GM19023 (cell line): ENCODE data around the gene CTNNA3.

ENCODE experiments used
- ATAC-seq: cut with Tn5 transposase; IDR thresholded peaks from one replicate; pipeline ENCODE4 v1.9.1; 2021; ENCODE audit warnings: mild to moderate bottlenecking, moderate library complexity; ENCODE audit not compliant: unreplicated experiment

The CTNNA3 gene

GRCh38 chr10:67046507-67046906 is 649.5 kb downstream of the CTNNA3 start:
- no peak for ATAC-seq

- ATAC-seq = no peak
Observed at GRCh38 chr10:67045404-67045803, 650.6 kb downstream of the CTNNA3 start.

GRCh38 chr10:67043041-67043440 is 653.0 kb downstream of the CTNNA3 start:
- no peak for ATAC-seq

- ATAC-seq = no peak
Observed at GRCh38 chr10:67036808-67037207, 659.2 kb downstream of the CTNNA3 start.

GRCh38 chr10:67033878-67034277 is 662.1 kb downstream of the CTNNA3 start:
- ATAC-seq = no peak

GRCh38 chr10:67022099-67022498 is 673.9 kb downstream of the CTNNA3 start:
- no peak for ATAC-seq

GRCh38 chr10:67017218-67017617 is 678.8 kb downstream of the CTNNA3 start:
- no peak for ATAC-seq

- no peak for ATAC-seq
Observed at GRCh38 chr10:67015225-67015624, 680.8 kb downstream of the CTNNA3 start.

GRCh38 chr10:67011981-67012380 is 684.0 kb downstream of the CTNNA3 start:
- no peak for ATAC-seq

- ATAC-seq = no peak
Observed at GRCh38 chr10:67011480-67011879, 684.5 kb downstream of the CTNNA3 start.

GRCh38 chr10:67005981-67006380 is 690.0 kb downstream of the CTNNA3 start:
- no peak for ATAC-seq

- no peak for ATAC-seq
Observed at GRCh38 chr10:67004690-67005089, 691.3 kb downstream of the CTNNA3 start.

GRCh38 chr10:66999762-67000545 is 696.0 kb downstream of the CTNNA3 start:
- no peak for ATAC-seq

- ATAC-seq = no peak
Observed at GRCh38 chr10:66996996-66997395, 699.0 kb downstream of the CTNNA3 start.

GRCh38 chr10:66990143-66990830 is 705.7 kb downstream of the CTNNA3 start:
- ATAC-seq = no peak

- ATAC-seq = no peak
Observed at GRCh38 chr10:66983475-66983818, 712.5 kb downstream of the CTNNA3 start.

- no peak for ATAC-seq
Observed at GRCh38 chr10:66982792-66983474, 713.1 kb downstream of the CTNNA3 start.

GRCh38 chr10:66982053-66982420 is 714.0 kb downstream of the CTNNA3 start:
- ATAC-seq = no peak

- ATAC-seq = no peak
Observed at GRCh38 chr10:66981361-66982052, 714.5 kb downstream of the CTNNA3 start.

GRCh38 chr10:66980246-66980815 is 715.7 kb downstream of the CTNNA3 start:
- ATAC-seq = no peak

- no peak for ATAC-seq
Observed at GRCh38 chr10:66964946-66965345, 731.0 kb downstream of the CTNNA3 start.
